GM18526 (cell line): ENCODE data around the gene TENM3.

ENCODE experiments used
- POLR2A ChIP-seq: IDR thresholded peaks from 3 replicates; pipeline ENCODE4 v1.6.1; 2011; ENCODE audit not compliant: insufficient read length; ENCODE audit errors: extremely low read depth

Gene TENM3

GRCh38 chr4:182495645-182496385 lies 252.6 kb downstream of the TENM3 start:
- TF ChIP-seq POLR2A = no peak

- TF ChIP-seq POLR2A = no peak
Observed at GRCh38 chr4:182496408-182496807, 253.2 kb downstream of the TENM3 start.

GRCh38 chr4:182502064-182502463 lies 258.9 kb downstream of the TENM3 start:
- no peak for TF ChIP-seq POLR2A

- TF ChIP-seq POLR2A = no peak
Observed at GRCh38 chr4:182504463-182504862, 261.3 kb downstream of the TENM3 start.

- TF ChIP-seq POLR2A = no peak
Observed at GRCh38 chr4:182507805-182508204, 264.6 kb downstream of the TENM3 start.

GRCh38 chr4:182510836-182511235 lies 267.6 kb downstream of the TENM3 start:
- TF ChIP-seq POLR2A = no peak

- no peak for TF ChIP-seq POLR2A
Observed at GRCh38 chr4:182513587-182514291, 270.5 kb downstream of the TENM3 start.

- TF ChIP-seq POLR2A = no peak
Observed at GRCh38 chr4:182518421-182518820, 275.2 kb downstream of the TENM3 start.

- TF ChIP-seq POLR2A = no peak
Observed at GRCh38 chr4:182519528-182519927, 276.3 kb downstream of the TENM3 start.

- TF ChIP-seq POLR2A = no peak
Observed at GRCh38 chr4:182521011-182521410, 277.8 kb downstream of the TENM3 start.

- no peak for TF ChIP-seq POLR2A
Observed at GRCh38 chr4:182528819-182529218, 285.6 kb downstream of the TENM3 start.

GRCh38 chr4:182530451-182530850 lies 287.2 kb downstream of the TENM3 start:
- no peak for TF ChIP-seq POLR2A

- no peak for TF ChIP-seq POLR2A
Observed at GRCh38 chr4:182531555-182532162, 288.5 kb downstream of the TENM3 start.

- no peak for TF ChIP-seq POLR2A
Observed at GRCh38 chr4:182532441-182532840, 289.2 kb downstream of the TENM3 start.

GRCh38 chr4:182533964-182534363 lies 290.8 kb downstream of the TENM3 start:
- no peak for TF ChIP-seq POLR2A

- TF ChIP-seq POLR2A = no peak
Observed at GRCh38 chr4:182536221-182536811, 293.1 kb downstream of the TENM3 start.

- TF ChIP-seq POLR2A = no peak
Observed at GRCh38 chr4:182537031-182537795, 294.0 kb downstream of the TENM3 start.
